Iris pigment epithelial cell (primary cell): ENCODE data around the gene IKZF1.

Experiments used
- DNase-seq: peaks from one replicate; pipeline ENCODE4 v3.0.0-alpha.2; 2011; ENCODE audit warnings: low read depth

Gene IKZF1

DNA sequence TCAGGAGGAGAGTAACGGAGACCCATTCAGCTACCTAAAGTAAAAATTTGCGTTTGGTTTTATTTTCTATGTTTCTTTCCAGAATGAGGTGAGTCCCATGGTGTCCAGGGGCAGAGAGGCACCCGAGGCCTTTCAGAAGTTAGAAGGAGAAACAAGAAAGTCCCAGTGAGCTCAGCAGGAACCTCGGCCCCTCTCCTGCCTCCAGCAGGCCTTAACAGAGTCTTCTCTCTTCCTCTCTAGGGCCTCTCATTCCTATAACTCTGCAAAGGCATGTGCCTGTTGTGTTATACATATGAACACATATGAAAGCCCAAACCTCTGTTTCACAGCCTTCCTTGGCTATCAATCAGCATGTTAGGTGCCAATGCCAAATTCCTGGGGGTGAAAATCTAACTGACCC is 20.8 kb upstream of the IKZF1 start:
- no peak for DNase-seq

DNA sequence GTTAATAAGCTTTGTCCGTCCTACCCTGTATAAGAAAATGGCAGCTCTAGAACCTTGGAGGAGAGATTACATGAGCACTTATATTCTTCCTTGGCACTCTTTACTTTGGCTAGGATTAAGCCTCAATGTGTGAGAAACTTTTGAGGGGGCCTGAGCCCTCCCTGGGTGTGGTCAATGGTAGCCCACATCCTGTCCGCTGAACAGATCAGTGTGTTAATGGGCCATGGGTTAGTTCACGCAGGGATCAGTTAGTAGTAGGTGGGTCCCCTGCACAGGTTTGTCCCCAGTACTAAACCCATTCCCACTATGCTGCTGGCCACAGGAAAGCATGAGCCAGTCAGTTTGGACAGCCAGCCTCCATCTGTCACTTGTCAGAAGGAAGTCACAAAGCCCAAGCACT is 20.2 kb upstream of the IKZF1 start:
- no peak for DNase-seq

DNA sequence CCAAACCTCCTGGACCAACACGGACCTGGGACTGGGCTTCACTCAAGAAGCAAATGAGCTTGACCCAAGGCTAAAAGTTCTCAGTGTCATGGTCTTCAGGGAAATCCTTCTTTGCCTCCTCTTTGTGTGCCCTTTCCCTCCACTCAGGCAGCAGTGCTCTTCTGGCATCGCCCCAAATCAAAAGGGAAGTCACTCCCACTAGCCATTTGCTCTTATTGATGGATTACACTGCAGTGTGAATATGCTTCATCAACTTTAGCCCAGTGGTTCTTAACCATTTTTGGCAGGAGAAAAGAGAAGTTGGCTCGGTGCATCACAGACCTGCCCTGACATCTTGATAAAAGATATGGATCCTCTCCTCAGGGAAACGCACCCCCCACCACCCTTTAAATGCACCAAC is 19.2 kb upstream of the IKZF1 start:
- DNase-seq = no peak

DNA sequence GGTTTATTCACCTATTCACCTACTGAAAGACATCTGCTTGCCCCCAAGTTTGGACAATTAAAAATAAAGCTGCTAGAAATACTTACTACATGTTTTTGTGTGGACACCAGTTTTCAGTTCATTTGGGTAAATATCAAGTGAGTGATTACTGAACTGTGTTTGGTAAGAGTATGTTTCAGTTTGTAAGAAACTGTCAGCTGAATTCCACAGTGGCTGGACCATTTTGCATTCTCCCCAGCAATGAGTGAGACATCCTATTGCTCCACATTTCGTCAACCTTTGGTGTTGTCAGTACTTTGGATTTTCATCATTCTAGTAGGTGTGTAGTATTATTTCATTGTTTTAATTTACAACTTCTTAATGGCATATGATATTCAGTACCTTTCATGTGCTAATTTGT is 17.4 kb upstream of the IKZF1 start:
- DNase-seq = no peak

DNA sequence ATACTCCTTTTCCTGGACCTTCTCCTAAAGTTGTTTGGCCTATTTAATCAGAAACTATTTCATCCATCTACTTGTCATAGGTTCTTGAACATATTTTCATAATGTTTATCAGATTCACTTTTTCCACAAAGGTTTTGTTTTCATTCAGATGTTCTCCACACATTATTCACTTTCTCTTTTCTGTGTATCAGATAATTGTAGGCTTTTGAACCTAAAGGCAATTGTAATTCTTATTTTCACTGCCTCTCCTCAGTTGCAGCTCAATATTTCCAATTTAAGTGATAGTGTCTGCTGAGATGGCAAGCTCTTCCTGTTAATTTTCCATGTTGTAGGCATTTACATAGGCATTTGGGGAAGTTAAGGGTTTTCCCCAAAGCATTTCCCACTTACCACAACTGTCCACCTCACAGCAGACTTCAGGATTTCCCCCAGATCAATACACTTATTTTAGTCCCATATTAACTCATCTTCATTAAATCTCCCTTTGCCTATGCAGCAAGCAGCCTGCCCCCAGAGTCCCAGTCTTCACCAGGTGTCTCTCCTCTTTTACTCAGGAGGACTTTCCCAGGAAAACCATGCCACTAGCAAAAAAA is 12.3 kb upstream of the IKZF1 start:
- no peak for DNase-seq

DNA sequence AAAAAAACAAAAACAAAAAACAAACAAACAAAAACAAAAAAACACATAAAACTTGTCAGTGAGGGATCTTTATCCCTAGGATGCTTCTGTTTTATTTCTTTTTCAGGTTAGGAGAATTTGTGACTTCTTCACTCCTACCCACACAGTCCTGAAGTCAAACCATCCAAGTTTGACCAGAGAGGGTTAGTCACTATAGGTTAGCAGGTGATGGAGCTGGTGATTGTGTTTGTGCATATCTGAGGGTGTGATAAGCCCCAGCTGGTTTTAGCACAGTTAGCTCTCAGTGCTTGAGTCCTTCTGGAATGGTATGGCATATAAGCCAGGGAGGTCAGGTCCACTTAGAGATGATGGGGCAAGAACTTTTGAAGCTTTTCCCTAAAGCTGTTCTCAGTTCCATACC is 11.8 kb upstream of the IKZF1 start:
- DNase-seq = no peak

DNA sequence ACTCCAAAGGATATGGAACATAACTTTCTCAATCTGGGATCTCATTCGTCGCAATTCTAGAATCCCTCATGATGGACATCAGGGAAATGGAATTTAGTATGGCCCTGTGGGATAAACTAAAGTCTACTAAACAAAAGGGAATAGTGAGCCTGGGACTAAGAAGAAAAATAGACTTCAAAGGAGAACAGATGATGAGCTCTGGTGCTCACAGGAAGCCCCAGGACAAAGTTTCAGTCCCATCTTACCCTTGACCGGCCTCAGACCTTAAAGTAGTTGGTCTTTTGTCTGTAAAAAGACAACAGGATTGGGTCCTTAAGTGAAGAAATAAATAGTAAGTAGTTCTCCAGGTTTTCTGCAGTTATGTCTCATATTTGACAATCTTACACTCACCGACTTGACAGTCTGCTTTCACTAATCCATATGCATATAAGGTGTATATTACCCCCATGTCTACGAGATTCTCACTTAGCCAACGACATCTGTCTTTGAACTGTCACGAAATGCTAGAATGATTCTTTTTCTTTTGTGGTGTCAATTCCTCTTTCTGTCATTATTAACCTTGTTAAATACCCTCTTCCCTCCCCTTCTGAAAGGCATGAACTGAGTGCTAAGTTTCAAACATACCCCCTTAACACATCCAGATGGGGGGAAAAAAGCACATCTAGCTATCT is 10.9 kb upstream of the IKZF1 start:
- no peak for DNase-seq

DNA sequence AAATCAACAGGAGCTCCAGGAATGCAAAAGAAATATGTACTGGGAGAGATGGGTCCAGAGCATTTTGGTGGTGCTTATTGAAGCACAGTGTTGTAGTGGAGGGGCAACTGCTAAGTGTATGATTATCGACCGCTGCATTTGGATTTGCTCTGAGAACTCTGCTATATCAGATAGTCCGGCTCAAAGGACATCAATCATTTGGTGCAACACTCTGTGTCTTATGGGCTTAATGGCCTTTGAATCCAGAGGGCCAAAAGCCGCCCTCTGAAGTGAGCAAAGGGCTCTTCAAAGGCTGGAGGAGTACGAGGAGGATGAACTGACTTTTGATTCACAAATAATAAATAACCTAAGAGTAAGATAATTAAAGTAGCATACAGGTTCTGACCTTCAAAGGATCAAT is 9.4 kb upstream of the IKZF1 start:
- no peak for DNase-seq

DNA sequence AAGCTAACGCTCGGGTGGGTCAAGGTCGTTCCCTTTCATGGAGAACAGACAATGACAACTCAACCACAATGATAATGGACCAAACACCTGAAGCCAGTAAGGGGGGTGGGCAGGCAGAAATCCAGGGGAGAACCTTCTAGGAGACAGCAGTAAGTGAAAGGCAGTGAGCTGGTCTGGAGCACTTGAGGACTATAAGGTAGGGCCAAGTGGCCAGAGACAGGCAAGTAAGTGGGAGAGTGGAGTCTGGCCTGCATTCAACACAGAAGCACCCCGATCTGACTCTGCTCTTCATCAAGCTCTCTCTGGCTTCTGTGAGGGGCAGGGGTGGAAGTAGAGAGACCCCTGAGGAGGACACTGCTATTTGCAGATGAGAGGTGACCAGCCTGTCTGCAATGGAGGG is 7.7 kb upstream of the IKZF1 start:
- DNase-seq = no peak

DNA sequence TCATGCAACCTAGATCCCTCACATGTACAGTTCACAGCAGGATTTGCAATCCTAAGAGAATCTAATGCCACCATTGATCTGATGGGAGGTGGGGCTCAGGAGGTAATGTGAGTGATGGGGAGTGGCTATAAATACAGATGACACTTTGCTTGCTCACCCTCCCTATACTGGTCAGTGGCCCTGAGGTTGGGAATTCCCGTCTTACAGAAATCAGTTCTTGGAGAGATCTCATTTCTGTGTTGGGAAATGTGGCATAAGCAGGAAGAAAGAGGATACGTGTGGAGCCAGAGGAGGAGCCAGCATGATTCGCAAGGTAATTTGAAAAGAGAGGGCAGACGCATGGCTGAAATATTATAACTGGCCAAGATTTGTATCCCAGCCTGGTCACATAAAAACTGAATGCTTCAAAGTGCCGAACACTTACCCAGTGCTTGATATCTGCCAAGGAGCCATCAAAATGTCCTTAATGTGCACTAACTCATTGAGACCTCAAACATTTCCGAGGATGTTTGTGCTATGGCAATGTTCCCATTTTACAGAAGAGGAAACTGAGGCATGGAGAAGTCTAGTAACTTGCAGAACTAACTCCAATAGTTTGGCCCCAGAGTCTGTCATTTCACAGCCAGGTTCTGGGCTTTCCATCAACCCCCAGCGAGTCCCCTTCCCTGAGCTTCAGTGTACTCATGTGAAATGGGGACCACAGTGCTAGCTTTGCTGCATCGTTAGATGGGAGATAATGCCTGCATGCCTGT is 5.5 kb upstream of the IKZF1 start:
- no peak for DNase-seq

DNA sequence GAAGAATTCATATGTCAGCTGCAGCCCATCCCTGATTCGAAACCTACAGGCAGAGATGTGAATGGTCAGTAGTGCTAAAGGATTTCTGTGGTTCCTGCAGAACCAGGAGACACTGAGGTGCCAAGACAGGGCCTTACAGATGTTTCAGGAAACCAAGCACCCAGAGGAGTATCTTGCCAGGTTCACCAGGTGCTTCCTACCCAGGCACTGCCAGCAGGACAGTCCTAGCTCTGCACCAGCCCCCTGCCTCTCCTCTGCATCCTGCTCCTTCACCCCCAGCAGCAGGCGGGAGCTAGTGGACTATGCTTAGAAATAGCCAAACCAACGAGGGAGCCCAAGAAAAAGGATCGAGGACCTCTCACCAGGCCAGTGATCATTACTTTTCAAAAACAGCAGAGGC is 4.2 kb upstream of the IKZF1 start:
- no peak for DNase-seq

DNA sequence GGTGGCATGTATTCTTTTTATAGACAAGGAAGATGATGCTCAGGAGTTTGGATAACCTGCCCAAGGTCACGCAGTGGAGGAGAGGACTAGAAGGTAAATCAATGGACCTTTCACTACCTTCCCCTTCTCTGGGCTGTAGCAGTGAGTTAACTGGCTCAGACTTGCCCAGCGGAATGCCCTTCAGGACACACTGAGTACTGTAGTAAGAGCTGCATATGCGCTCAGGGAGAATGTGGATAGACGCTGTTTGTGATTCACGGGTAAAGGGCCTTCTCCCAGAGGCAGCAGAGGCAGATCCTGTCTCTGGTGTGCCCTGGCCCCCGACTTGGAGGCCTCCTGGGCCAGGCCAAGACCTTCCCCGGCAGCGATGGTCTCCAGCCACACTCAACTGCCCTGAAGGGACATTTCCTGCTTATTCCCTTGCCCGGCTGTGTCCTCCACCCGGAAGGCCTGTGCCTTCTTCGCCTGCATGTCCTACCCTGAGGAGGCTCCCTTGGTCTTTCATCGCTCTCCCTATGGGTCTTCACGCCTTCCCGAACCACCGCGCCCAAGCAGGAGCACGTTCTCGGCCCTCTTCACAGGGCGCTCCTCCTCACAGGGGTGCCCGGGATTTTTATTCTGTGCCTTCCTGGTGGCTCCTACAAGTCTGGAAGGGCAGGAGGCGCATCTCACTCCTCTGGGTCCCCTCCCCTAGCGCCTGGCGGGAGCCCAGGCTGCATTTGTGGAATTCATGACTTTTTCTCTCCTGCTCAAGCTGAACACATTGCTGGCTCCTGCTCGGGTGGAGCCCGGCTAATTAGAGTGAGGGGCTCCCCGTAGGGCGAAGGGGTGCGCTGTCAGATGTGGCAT is 1.8 kb upstream of the IKZF1 start:
- DNase-seq = no peak

DNA sequence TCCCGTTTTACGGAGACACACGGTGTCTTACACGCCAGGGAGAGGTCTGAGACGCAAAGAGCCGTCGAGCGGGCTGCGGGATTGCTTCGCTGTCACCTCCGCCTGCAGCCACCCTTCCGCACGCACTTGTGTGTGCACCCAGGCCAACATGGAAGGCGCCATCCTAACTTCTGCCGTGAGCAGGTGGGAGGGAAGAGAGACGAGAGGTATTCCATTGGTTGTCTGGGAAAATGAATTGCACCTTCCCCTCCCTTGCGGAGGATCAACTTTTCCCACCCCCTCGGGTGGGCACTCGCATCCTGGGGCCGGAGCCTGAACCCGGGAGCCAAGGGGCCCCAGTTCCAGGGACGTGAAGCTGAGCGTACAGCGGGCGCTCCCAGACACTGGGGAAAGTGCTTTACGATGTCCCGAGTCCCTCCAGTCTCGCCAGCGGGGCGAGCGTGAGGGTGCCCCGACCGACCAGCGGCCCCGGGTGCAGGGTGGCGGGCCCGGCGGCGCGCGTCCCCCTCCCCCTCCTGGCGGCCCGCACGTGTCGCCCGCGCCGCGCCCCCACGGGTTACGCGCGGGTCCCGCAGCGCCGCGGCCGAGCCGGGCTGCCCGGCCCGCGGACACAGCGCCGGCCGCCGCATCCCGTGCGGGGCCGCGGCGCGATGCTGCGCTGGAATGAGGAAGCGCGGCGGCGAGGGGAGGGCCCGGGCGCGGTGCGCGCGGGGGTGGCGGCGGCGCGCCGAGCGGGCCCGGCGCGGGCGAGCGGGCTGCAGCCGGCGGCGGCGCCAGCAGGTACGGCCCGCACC is 984 bp upstream of the IKZF1 start:
- DNase-seq = no peak

DNA sequence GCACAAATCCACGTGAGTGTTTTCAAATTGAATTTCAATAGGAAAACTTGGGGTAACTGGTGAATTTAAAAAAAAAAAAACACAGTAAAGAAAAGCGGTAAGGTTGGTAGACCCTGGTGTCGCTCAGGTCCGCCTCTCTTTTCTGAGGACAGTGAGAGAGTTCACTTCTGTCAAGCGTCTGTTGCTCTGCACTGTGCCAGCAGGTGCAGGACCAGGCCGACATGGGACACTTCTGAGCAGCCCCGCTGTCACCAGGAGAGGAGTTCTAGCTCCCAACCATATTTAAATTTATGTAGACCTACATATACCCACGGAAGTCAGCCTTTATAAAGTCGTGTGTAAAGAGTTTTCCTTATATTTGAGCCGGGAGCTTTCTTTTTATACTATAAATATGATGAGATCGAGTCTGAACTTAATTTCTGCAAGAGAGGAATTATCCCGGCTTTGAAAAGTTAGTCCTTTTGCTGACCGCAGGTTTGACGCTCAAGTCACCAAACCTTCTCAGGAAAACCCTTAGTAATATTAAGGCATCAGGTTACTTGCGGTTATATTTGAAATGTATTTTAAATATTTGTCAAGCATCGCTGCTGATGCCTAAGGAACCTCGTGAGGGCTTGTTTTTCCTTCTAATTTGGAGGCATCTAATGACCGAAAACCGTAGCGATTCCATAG is 531 bp downstream of the IKZF1 start:
- no peak for DNase-seq

DNA sequence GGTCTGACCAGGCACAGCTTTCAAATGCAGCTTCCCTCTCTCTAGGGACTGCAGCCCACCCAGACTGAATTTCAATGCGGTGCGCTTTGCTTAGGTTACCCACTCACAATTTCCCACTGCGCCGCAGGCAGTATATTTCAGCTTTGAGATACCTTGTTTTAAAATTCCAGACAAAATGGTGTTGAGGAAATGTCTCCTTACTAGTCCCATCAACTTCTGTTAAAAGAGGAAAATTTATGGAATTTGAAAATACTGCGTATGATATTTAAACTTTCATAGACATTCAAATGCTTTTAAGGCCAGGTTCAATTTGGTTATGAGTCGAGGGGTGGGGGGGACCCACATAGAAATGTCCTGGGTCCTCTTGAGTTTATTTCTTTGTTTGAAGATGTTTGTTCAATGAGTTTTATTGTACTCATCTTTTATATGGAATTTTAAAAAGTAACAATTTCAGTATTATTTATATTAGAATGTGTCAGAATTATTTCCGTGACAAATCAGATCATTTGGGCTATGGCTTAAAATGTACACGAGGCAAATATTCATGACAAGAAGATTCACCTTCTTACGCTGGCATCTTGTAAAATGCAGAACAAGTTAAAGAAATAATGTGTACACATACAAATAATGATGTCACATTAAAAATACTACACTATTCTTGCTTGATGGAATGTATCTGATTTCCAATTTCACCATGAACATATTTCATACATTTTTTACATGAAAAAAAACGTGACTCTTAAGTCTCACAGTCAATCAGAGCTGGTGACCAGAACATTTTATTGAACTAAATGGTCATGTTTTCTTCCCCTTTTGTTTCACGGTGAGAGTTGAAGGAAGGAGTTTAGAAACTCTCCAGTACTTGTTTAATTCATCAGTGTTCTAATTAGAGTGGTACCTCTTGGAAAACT is 1.3 kb downstream of the IKZF1 start:
- no peak for DNase-seq

DNA sequence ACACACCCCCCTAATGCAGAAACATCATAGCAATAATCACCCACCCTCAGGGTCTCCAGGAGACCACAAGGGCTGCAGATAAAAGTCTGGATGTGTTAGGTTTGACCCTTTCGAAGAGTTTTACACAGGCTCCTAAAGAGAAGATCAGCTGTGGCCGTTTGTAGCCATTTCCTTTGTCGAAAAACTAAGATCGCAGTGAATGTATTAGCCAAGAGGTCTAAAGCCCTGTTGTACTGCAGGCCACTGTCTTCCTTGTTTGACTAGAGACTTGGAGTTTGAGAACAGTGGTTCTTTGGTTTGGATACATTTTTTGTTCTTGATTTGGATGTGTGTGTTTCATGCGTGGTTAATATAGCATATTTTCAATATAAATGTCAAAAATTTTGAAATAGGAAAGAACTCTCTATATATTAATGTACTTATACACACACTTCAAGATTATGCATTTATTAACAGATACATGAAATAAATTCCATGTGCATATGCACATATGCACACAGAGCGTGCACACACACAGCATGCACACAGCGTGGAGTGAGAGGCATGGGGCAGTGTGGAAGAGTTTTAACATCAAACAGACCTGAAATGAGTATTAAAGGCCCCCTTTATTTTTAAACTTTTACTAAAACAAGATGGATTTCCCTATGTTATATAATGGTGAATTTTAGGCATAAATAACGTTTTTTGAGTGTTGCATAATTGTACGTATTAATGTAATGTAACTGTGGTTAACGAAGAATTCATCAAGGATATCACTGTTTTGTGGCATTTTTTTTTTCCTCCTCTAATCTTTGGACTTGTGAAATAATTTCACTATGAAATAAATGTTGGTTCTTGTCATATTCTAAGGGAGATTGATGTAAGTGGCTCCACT is 2.2 kb downstream of the IKZF1 start:
- no peak for DNase-seq

DNA sequence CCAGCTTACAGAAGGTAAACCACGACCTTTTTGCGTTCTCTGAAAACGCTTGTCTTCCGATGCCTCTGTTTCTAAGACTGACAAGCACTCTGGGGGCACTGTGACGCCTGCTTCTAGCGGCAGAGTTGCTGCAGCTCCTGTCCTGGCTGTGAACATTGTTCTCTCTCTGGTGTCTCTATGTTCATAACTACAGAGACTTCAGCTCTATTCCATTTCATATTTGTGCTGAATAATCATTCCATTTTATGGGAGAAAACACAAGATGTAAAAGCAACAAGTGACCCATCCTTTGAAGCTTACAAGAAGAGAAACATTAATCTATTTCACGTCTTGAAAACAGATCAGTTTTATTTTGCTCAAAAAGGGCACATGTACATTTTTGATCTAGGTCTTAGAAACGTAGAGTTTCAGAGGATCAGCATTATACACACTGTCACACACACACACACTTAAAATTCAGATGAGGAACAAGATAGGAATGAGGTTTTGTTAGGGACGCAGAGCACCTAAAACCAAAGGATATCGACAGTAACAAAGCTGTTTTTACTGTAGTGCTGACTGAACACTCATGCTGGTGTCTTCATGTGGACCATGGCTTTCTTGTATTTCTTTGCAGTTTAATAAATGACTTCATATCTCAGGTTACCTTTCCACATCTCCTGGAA is 3.0 kb downstream of the IKZF1 start:
- no peak for DNase-seq

DNA sequence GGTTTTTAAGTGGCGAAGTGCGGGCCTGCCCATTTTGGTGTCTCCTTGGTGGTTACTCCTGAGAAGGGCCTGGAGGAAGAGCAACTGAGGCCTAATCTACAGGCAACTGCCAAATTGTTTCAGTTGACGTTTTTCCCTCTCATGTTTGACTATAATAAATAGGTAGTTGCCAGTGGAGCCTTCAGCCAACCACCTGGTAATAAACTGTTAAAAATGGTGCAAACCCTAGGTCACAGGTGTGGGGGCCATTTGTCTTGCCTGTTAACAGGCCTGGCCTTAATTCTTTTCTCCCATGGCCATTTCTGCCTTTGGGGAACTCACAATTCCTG is 3.7 kb downstream of the IKZF1 start:
- no peak for DNase-seq
